ENCODE results near the gene DBX2. TPM values are rescaled to one million over a fixed set of nuclear protein-coding genes. Genes with fewer than 3 reads are reported as not detected.
"Not testable (repeated sequence)": the region's sequence is repeated elsewhere in the genome, so short reads cannot be mapped to it uniquely, and the experiment has no call there.

The DBX2 gene
- polyA plus RNA-seq, 1 donor from 2014 or later, result not detected

DNA sequence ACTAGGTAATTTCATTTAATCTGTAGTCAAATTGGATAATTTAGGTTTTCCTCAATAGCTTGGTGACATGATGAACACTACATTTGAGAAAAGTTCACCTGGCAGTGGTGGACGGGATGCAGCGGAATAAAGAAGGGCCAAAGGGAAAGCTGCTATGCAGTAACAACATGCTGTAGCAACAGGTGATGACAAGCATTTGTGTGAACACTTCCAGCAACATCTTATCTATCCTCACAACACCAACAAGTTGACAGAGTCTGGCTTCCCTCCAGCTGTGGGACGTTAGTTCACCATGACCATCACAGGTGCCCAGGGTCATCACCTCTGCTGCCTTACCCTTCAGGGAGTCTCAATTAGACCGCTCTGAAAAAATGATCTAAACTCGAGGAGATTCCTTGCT lies 8.3 kb downstream of the DBX2 start:
- Mint-ChIP-seq H3K27ac (no peak overlapping the region), H3K36me3 (no peaks in the 10 kb centered on the region), H3K9me3 (peaks cover 0 to 2% (median 0%) of the 10 kb centered on the region in 3 donors), H3K27me3 (peaks cover 8% of the 10 kb centered on the region), H3K4me3 (no peak overlapping the region), H3K4me1 (no peaks in the 10 kb centered on the region)

DNA sequence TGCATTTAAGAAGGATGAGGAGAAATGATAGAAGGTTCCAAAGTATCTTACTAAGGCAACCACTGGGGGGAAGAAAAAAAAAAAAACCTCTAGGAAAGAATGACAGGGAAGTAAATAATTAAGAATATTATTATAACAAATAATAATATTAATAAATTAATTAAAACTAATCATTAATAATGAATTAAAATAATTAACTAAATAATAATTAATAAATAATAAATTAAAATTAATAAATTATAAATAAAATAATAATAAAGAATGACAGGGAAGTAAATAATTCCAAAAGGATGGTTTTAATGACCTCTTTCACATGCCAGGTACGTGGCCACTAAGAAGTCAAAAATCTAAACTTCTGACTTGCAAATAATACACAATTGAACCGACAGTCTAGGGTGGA lies 9.9 kb downstream of the DBX2 start:
- Mint-ChIP-seq H3K4me1 (no peaks in the 10 kb centered on the region), H3K4me3 (no peak overlapping the region), H3K27me3 (peaks cover 2% of the 10 kb centered on the region), H3K9me3 (peaks cover 0 to 2% (median 0%) of the 10 kb centered on the region in 3 donors), H3K27ac (no peak overlapping the region), H3K36me3 (no peaks in the 10 kb centered on the region)

DNA sequence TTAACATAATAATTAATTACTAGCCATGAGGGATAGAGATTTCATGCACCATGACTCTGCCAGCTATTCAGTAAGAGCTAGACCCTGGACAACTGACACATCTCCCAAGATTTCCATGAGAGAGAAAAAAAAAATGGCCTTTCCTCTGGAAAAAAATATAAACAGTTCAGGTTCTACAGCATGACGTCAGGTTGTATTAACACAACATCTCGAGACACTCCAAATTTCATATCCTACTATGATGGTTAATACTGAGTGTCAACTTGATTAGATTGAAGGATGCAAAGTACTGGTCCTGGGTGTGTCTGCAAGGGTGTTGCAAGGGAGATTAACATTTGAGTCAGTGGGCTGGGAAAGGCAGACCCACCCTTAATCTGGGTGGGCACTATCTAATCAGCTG lies 11.1 kb downstream of the DBX2 start:
- no peaks in the 10 kb centered on the region for H3K36me3 Mint-ChIP-seq
- peaks cover 0 to 2% (median 0%) of the 10 kb centered on the region in 3 donors for H3K4me1 Mint-ChIP-seq
- H3K4me3 Mint-ChIP-seq, result no peak overlapping the region
- H3K27ac Mint-ChIP-seq, result no peak overlapping the region
- peaks cover 3% of the 10 kb centered on the region for H3K27me3 Mint-ChIP-seq
- peaks cover 0 to 2% (median 0%) of the 10 kb centered on the region in 3 donors for H3K9me3 Mint-ChIP-seq

DNA sequence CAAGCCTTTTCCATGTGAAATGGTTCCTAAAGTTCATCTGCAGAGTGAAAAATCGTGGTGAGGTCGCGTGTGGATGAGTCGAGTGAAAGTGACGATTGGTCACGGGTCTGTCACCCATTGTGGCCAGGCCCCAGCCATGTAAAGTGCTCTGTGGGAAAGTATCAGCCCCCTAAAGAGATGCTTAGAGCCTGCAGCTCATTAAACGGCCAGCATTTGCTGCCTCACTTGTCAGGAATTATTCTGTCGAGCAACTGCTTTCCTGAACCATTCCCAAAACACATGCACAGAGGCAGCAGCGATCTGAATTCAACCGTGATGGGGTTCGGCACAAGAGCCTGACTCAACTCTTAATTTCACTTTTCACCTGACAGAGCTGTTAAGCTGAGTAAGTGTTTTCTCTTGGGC lies 16.0 kb downstream of the DBX2 start:
- Mint-ChIP-seq H3K4me3 (no peak overlapping the region), H3K27ac (no peak overlapping the region), H3K27me3 (peaks cover 8% of the 10 kb centered on the region), H3K9me3 (no peaks in the 10 kb centered on the region), H3K36me3 (no peaks in the 10 kb centered on the region), H3K4me1 (peaks cover 0 to 2% (median 0%) of the 10 kb centered on the region in 3 donors)

DNA sequence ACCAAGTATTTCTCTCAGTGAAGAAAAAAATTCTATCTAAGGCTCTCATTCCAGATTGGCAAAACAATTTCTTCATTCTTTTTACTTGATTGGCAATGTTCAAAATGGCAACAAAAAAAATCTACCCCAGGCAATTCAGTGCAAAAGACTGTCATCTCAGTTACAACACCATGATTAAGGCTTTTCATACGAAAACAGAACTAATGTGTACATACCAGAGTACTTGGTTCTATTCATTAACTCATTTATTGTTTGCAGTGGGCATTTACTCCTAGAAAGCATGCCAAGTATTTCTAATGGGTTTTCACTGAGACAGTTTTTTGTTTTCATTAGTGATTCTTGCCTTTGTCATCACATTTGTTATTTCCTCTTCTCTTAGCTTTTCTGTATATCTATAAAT lies 33.0 kb downstream of the DBX2 start:
- Mint-ChIP-seq H3K4me1 (no peaks in the 10 kb centered on the region), H3K27me3 (no peaks in the 10 kb centered on the region), H3K4me3 (no peak overlapping the region), H3K36me3 (no peaks in the 10 kb centered on the region), H3K27ac (no peak overlapping the region), H3K9me3 (peaks cover 5 to 12% (median 11%) of the 10 kb centered on the region in 3 donors)

DNA sequence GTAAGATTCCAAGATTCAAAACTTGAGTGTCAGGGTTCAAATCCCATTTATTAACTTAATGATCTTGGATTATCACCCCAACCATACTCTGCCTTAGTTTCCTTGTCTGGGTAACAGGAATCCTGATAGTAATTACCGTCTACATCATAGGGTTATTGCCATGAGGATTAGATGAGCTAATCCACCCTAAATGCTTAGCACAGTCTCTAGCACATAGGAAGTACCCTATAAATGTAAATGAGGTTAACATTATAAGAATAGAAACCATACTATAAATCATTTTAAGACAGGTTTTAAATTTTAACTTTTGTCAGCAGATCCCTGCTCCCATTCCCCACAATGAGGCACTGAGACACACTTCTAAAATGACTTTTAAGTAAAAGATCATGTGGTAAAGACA lies 36.5 kb downstream of the DBX2 start:
- Mint-ChIP-seq H3K9me3 (peaks cover 0 to 9% (median 7%) of the 10 kb centered on the region in 3 donors), H3K4me1 (no peaks in the 10 kb centered on the region), H3K36me3 (no peaks in the 10 kb centered on the region), H3K27me3 (no peaks in the 10 kb centered on the region), H3K4me3 (no peak overlapping the region), H3K27ac (no peak overlapping the region)

DNA sequence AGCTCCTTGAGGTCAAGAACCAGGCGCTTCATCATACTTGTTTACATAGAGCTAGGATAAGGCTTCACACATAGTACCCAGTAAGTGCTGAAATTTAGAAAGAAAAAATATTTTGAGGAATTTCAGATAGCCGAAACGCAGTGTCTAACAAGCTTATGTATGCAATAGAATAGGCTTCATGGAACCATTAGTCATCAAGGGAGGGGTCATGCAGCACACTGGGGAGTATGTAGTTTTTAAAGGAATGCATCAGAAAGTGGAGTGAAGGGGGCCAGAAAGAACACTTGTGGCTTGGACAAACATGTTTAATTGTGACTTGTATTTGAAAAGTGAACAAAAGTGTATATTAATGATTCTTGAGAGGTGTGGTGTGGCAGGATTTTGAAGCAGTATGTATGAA lies 38.1 kb downstream of the DBX2 start:
- Mint-ChIP-seq H3K27me3 (peaks cover 2% of the 10 kb centered on the region), H3K4me1 (no peaks in the 10 kb centered on the region), H3K27ac (no peak overlapping the region), H3K36me3 (no peaks in the 10 kb centered on the region), H3K4me3 (no peak overlapping the region), H3K9me3 (peaks cover 0 to 2% (median 0%) of the 10 kb centered on the region in 3 donors)

DNA sequence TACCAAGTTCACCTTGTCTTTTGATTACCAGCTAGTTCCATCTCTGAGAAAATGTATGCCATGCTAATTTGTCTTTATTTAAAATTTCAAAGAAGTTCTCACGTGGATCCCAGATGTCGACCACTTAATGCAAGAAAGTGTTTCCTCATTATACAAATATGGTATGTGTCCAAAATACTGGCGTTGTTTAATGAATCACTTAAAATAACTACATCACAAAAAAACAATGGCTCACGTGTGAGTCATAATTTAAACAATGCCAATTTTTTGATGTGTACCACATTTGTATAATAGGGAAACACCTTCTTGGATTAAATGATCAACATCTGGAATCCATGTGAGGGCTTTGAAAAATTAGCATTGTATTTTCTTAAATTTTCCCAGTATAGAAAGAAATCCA lies 40.8 kb downstream of the DBX2 start:
- peaks cover 0 to 2% (median 0%) of the 10 kb centered on the region in 3 donors for H3K9me3 Mint-ChIP-seq
- H3K4me1 Mint-ChIP-seq, result no peaks in the 10 kb centered on the region
- H3K4me3 Mint-ChIP-seq, result no peak overlapping the region
- H3K27ac Mint-ChIP-seq, result no peak overlapping the region
- no peaks in the 10 kb centered on the region for H3K36me3 Mint-ChIP-seq
- H3K27me3 Mint-ChIP-seq, result peaks cover 2% of the 10 kb centered on the region

DNA sequence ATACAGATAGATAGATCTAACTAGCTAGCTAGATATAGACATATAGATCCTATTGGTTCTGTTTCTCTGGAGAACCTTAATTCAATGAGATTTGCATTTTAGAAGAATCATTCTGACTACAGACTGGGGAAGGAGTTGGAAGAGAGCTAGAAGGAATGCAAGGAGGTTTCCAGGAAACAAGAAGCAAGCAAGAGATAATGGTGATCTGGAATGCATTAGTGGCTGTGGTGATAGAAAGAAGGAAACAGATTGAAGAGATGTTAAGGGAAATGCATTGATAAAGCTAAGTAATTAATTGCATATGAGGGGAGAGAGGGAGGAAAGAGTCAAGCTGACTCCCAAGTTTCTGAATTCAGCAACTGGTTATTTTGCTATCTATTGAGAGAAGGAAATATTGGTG lies 42.7 kb downstream of the DBX2 start:
- Mint-ChIP-seq H3K27ac (no peak overlapping the region), H3K4me3 (no peak overlapping the region)

DNA sequence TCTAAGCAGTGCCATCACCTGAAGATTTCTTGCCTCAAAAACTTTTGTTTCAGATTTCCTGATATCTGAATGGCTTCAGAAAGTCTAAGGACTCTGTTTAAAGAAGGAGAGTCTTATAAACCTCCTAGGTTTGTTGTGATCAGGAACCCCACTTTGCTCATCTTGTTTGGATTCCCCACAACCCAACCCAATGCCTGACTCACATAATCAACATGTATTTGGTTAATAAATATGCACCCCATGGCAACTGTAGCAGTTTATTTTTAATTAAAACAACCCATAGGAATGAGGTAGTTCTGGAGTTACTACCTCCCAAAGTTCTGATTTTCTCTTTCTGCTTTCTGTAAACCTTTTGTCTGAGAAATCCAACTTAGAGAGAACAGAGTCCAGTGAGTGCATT lies 51.5 kb downstream of the DBX2 start:
- Mint-ChIP-seq H3K9me3 (peaks cover 0 to 4% (median 2%) of the 10 kb centered on the region in 3 donors), H3K36me3 (no peaks in the 10 kb centered on the region), H3K27me3 (no peaks in the 10 kb centered on the region), H3K27ac (no peak overlapping the region), H3K4me1 (no peaks in the 10 kb centered on the region), H3K4me3 (no peak overlapping the region)

More for the DNA sequence above, 42.7 kb downstream of the DBX2 start:
- Mint-ChIP-seq H3K4me1 (no peaks in the 10 kb centered on the region), H3K9me3 (peaks cover 0 to 2% (median 0%) of the 10 kb centered on the region in 3 donors), H3K27me3 (peaks cover 2% of the 10 kb centered on the region), H3K36me3 (no peaks in the 10 kb centered on the region)

DNA sequence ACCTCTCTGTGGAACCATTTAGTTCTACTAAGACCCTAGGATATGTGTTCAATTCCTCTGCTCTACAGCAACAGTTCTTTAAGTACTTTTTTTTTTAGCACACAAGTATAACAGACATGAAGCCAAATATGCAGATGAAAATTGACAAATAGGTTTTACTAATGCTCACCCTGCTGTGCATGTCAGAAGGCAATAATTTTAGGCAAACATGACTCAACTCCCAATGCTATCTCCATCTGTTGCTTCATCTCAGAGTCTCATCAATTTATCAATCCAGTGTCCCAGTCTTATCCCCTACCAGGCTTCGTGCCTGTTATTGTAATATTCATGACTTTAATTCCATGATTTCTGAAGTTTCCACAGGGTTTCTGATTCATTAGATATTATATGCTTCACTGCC lies 57.7 kb downstream of the DBX2 start:
- Mint-ChIP-seq H3K4me1 (no peaks in the 10 kb centered on the region), H3K9me3 (peaks cover 0 to 5% (median 3%) of the 10 kb centered on the region in 3 donors), H3K27ac (no peak overlapping the region), H3K27me3 (no peaks in the 10 kb centered on the region), H3K4me3 (no peak overlapping the region), H3K36me3 (no peaks in the 10 kb centered on the region)

DNA sequence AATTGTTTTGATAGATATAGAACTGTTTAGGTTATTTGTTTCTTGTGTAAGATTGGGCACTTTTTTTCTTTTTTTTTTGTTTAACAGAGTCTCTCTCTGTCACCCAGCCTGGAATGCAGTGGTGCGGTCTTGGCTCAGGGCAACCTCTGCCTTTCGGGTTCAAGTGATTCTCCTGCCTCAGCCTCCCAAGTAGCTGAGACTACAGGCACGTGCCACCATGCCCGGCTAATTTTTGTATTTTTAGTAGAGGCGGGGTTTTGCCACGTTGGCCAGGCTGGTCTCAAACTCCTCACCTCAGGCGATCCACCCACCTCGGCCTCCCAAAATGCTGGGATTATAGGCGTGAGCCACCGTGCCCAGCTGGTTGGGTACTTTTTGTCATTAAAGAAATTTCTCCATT lies 66.0 kb downstream of the DBX2 start:
- H3K4me3 Mint-ChIP-seq, H3K36me3 Mint-ChIP-seq, H3K4me1 Mint-ChIP-seq, H3K27ac Mint-ChIP-seq, H3K27me3 Mint-ChIP-seq, H3K9me3 Mint-ChIP-seq: not testable (repeated sequence)

DNA sequence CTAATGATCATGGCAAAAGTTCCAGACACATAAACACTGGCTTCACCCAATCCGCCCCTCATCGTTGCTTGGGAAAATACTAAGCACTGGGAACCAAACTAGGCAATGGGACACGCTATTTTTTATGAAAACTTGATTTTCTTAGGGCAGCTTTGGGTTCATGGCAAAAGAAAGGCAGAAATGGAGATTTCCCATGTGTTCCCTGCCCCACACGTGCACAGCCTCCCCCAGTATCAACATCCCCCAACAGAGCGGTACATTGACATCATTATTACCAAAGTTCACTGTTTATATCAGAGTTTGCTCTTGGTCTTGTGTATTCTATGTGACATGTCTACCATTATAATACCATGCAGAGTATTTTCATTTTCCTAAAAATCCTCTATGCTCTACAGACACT lies 71.0 kb downstream of the DBX2 start:
- H3K27me3 Mint-ChIP-seq, result no peaks in the 10 kb centered on the region
- H3K4me3 Mint-ChIP-seq, result no peak overlapping the region
- H3K36me3 Mint-ChIP-seq, result no peaks in the 10 kb centered on the region
- no peaks in the 10 kb centered on the region for H3K9me3 Mint-ChIP-seq
- no peak overlapping the region for H3K27ac Mint-ChIP-seq
- H3K4me1 Mint-ChIP-seq, result peaks cover 0 to 4% (median 0%) of the 10 kb centered on the region in 3 donors

DNA sequence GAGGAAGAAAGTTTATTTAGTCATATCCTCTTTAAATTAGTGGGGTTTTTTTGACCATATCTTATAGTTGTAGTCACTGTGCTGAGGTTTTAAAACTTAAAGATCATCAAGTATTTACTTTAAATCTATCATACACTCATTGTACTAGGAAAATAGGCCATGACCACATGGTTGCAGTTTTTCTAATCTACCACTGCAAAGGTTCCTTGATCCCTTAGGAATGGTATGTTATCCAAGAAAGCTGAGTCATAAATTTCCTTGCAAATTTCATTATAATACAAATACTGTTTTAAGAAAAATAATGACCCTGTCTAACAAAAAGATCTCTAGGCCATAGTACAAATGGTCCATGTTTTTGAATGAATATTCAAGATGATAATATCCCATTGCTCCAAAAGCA lies 74.7 kb downstream of the DBX2 start:
- no peaks in the 10 kb centered on the region for H3K4me1 Mint-ChIP-seq
- no peaks in the 10 kb centered on the region for H3K36me3 Mint-ChIP-seq
- no peak overlapping the region for H3K4me3 Mint-ChIP-seq
- no peaks in the 10 kb centered on the region for H3K9me3 Mint-ChIP-seq
- peaks cover 4% of the 10 kb centered on the region for H3K27me3 Mint-ChIP-seq
- H3K27ac Mint-ChIP-seq, result no peak overlapping the region

DNA sequence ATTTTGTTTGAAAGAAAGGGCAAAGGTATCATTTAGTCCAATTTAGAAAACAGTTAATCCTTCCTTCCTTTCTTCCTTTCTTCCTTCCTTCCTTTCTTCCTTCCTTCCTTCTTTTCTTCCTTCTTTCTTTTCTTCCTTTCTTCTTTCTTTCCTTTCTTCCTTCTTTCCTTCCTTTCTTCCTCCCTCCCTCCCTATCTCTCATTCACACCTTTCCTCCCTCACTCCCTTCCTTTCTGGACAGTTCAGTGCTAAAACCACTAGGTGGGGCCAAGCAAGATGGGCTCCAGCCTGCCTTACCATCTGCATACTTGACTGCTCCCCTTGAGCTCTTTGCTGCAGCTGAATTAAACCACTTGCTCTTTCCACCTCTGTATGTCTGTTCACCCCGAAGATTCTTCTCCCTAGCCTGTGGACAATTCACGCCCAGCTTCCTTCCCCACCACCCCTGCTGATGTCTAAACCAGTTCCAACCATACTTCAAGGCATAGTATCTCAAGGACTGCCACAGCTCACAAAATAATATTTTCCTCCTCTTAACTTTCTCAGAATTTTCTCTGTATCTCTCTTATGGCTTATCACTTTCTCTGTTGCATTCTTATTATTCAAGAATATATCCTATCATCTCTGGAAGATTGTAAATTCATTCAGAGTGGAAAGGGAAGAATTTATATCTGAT lies 78.0 kb downstream of the DBX2 start:
- H3K27me3 Mint-ChIP-seq, result peaks cover 4% of the 10 kb centered on the region
- peak overlapping the region in 1 of 4 donors; percentile 71 for H3K4me3 Mint-ChIP-seq
- no peaks in the 10 kb centered on the region for H3K4me1 Mint-ChIP-seq
- H3K9me3 Mint-ChIP-seq, result no peaks in the 10 kb centered on the region
- H3K27ac Mint-ChIP-seq, result no peak overlapping the region
- H3K36me3 Mint-ChIP-seq, result no peaks in the 10 kb centered on the region

DNA sequence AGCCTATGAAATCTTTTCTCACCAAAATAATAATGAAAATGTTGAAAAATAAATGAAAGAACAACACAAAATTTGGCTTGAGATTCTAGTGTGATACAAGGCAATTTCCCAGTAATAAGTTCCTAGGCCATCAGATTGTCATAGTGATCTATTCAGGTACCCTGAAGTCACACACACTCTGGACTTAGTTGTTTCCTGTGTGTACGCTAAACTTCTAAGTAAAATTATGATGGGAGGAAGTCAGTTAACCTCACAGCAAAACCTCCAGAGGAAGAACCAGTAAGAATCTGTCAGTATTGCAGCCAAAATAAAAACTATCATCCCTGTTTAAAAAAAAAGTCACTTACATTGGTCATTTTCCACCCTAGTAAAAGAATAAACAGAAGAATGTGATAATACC lies 81.9 kb downstream of the DBX2 start:
- H3K27me3 Mint-ChIP-seq, result peaks cover 4% of the 10 kb centered on the region
- H3K4me3 Mint-ChIP-seq, result no peak overlapping the region
- H3K36me3 Mint-ChIP-seq, result no peaks in the 10 kb centered on the region
- H3K27ac Mint-ChIP-seq, result no peak overlapping the region
- H3K4me1 Mint-ChIP-seq, result no peaks in the 10 kb centered on the region
- H3K9me3 Mint-ChIP-seq, result peaks cover 3 to 9% (median 4%) of the 10 kb centered on the region in 3 donors

All from IgD-negative memory B cell (primary cell).